K562 (cell line): ENCODE measurements around the gene MAP1LC3B. TPM values are rescaled to one million over a fixed set of nuclear protein-coding genes. Genes with fewer than 3 reads are reported as not detected.
A peak's percentile ranks its signal among the peaks of the same experiment; 100 is the strongest.

Experiments used
- ARID2 ChIP-seq: fragments of 450-650 bp; IDR thresholded peaks from 2 replicates; pipeline ENCODE4 v1.6.1; 2017; ENCODE audit warnings: antibody characterized with exemption, mild to moderate bottlenecking
- ARNT ChIP-seq, 2 experiments: fragments of 450-650 bp; IDR thresholded peaks; 2 replicates each; pipeline ENCODE4 v1.6.1; 2016; ENCODE audit warnings: mild to moderate bottlenecking in 1 of 2
- CHD1 ChIP-seq: fragments of 200-600 bp; sonication (generic); IDR thresholded peaks from one replicate; pipeline ENCODE4 v1.6.1; 2012; ENCODE audit warnings: mild to moderate bottlenecking, moderate library complexity, low read length, inconsistent platforms
- FOXJ3 ChIP-seq: sonication (generic); formaldehyde crosslinking; IDR thresholded peaks from 2 replicates; pipeline ENCODE4 v1.4.0; 2020; ENCODE audit warnings: mild to moderate bottlenecking, missing genetic modification reagents
- GTF2E2 ChIP-seq: fragments of 200-800 bp; sonication (Bioruptor generic); IDR thresholded peaks from 2 replicates; pipeline ENCODE4 v1.6.1; 2016; ENCODE audit warnings: missing genetic modification characterization, missing compliant biosample characterization
- HMGN3 ChIP-seq: IDR thresholded peaks from 2 replicates; pipeline ENCODE4 v1.6.1; 2011; ENCODE audit warnings: borderline replicate concordance, low read depth, mild to moderate bottlenecking, mixed read lengths, low read length; ENCODE audit not compliant: insufficient read length; ENCODE audit errors: extremely low read depth
- HNRNPLL ChIP-seq: fragments of 200-400 bp; formaldehyde crosslinking; IDR thresholded peaks from 2 replicates; pipeline ENCODE4 v1.6.1; 2017; ENCODE audit warnings: low read length, low read depth, mild to moderate bottlenecking; ENCODE audit not compliant: poor library complexity, severe bottlenecking
- NCOA2 ChIP-seq, 2 experiments: fragments of 450-650 bp; IDR thresholded peaks; 2 replicates each; pipeline ENCODE4 v1.6.1; 2018; ENCODE audit warnings: mild to moderate bottlenecking in 2 of 2, moderate library complexity in 1 of 2; ENCODE audit not compliant: partially characterized antibody in 2 of 2
- NR2C1 ChIP-seq, 2 experiments: fragments of 450-650 bp; IDR thresholded peaks; 2 replicates each; pipeline ENCODE4 v1.6.1; 2017; ENCODE audit warnings: mild to moderate bottlenecking in 2 of 2, antibody characterized with exemption in 1 of 2, inconsistent platforms in 1 of 2, missing compliant biosample characterization in 1 of 2, missing genetic modification characterization in 1 of 2
- NRF1 ChIP-seq, 2 experiments: fragments of 450-650 bp; IDR thresholded peaks in 1 of 2; conservative IDR thresholded peaks in 1 of 2; 2 replicates each; pipeline ENCODE4 v1.6.1; 2014; ENCODE audit warnings: mild to moderate bottlenecking in 2 of 2
- RBM34 ChIP-seq: fragments of 200-400 bp; formaldehyde crosslinking; IDR thresholded peaks from 2 replicates; pipeline ENCODE4 v1.6.1; 2018; ENCODE audit warnings: low read length, borderline replicate concordance; ENCODE audit not compliant: insufficient read depth
- RFX5 ChIP-seq: IDR thresholded peaks from 2 replicates; pipeline ENCODE4 v1.6.1; 2011; ENCODE audit warnings: low read depth, mild to moderate bottlenecking, improper control_type of control experiment, low read length
- TCF7 ChIP-seq: sonication (generic); IDR thresholded peaks from 2 replicates; pipeline ENCODE4 v1.6.1; 2016; ENCODE audit warnings: antibody characterized with exemption, borderline replicate concordance
- TCFL5 ChIP-seq: fragments of 250-450 bp; sonication (Bioruptor Pico); conservative IDR thresholded peaks from 2 replicates; pipeline ENCODE4 v1.6.1; 2021; ENCODE audit warnings: mild to moderate bottlenecking, moderate library complexity, matching md5 sums
- U2AF1 ChIP-seq: fragments of 200-400 bp; formaldehyde crosslinking; optimal IDR thresholded peaks from 2 replicates; pipeline ENCODE3; 2017; ENCODE audit warnings: mild to moderate bottlenecking, low read depth, low read length, moderate library complexity
- ZEB2 ChIP-seq: fragments of 450-650 bp; IDR thresholded peaks from 2 replicates; pipeline ENCODE4 v1.6.1; 2016
- polyA plus RNA-seq, 8 experiments: library from polyadenylated mRNA; depleted of rRNA in 4 of 8; stranded (reverse) in 5 of 8; unstranded in 3 of 8; fragments of >200 nt; fragmentation: Nextera tagmentation in 2 of 8; fragmentation: Illumina TruSeq in 1 of 8; extraction: Ambion mirVana in 2 of 8; extraction: Trizol in 1 of 8; gene quantifications; 2 replicates each; pipeline versions ENCODE4 v1.2.1 to v1.2.3, GENCODE V29; 2011 to 2014; ENCODE audit warnings: inconsistent platforms in 1 of 8, missing spikeins in 1 of 8
- total RNA-seq, 7 experiments: library from RNA; depleted of rRNA in 6 of 7; stranded (reverse); fragments of >200 nt in 6 of 7; fragmentation: Illumina TruSeq in 2 of 7; extraction: Trizol in 2 of 7; gene quantifications; 2 replicates each; pipeline versions ENCODE4 v1.2.1 to v1.2.3, GENCODE V29; 2011 to 2021; ENCODE audit warnings: low replicate concordance in 1 of 7
- TF ChIP-seq, protein P1 (sequence below): fragments of 250-450 bp; sonication (Bioruptor Pico); IDR thresholded peaks from 2 replicates; pipeline ENCODE4 v1.5.0; 2020; ENCODE audit warnings: mild to moderate bottlenecking, borderline replicate concordance
- TF ChIP-seq, protein P2 (sequence below): fragments of 450-650 bp; IDR thresholded peaks from 2 replicates; pipeline ENCODE4 v1.6.1; 2017; ENCODE audit warnings: mild to moderate bottlenecking, moderate library complexity
- TF ChIP-seq, protein P3 (sequence below): fragments of 450-650 bp; IDR thresholded peaks from 2 replicates; pipeline ENCODE4 v1.6.1; 2016
- TF ChIP-seq, protein P4 (sequence below): sonication (generic); formaldehyde crosslinking; IDR thresholded peaks from 2 replicates; pipeline ENCODE4 v1.8.1; 2023; ENCODE audit warnings: mild to moderate bottlenecking, missing genetic modification reagents

MAP1LC3B gene
- total and polyA plus RNA-seq, 9 of the 15 experiments (the other 6 are each of a cell fraction or from before 2014, with no cell fraction given) = 16.0 to 81.5 (median 36.7) TPM

- no peak for TF ChIP-seq RFX5
- no peak for TF ChIP-seq ARNT (IDR thresholded peaks at IDR 0.05)
- TF ChIP-seq FOXJ3 (CRISPR knock-in tag) = no peak
- TF ChIP-seq NRF1 (conservative IDR thresholded peaks at IDR 0.05 in 1 of 2, IDR thresholded peaks at IDR 0.05 in 1 of 2) = peak; percentile 27 to 38; a peak in 3 of 4 replicates
- no peak for TF ChIP-seq TCF7
- no peak for TF ChIP-seq HNRNPLL
- no peak for TF ChIP-seq U2AF1
- TF ChIP-seq NCOA2 (IDR thresholded peaks at IDR 0.05; ENCODE audit: partially characterized antibody in 2 of 2) = no peak
- TF ChIP-seq, protein P1, sequence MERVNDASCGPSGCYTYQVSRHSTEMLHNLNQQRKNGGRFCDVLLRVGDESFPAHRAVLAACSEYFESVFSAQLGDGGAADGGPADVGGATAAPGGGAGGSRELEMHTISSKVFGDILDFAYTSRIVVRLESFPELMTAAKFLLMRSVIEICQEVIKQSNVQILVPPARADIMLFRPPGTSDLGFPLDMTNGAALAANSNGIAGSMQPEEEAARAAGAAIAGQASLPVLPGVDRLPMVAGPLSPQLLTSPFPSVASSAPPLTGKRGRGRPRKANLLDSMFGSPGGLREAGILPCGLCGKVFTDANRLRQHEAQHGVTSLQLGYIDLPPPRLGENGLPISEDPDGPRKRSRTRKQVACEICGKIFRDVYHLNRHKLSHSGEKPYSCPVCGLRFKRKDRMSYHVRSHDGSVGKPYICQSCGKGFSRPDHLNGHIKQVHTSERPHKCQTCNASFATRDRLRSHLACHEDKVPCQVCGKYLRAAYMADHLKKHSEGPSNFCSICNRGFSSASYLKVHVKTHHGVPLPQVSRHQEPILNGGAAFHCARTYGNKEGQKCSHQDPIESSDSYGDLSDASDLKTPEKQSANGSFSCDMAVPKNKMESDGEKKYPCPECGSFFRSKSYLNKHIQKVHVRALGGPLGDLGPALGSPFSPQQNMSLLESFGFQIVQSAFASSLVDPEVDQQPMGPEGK (CRISPR knock-in tag) = no peak
- TF ChIP-seq, protein P2, sequence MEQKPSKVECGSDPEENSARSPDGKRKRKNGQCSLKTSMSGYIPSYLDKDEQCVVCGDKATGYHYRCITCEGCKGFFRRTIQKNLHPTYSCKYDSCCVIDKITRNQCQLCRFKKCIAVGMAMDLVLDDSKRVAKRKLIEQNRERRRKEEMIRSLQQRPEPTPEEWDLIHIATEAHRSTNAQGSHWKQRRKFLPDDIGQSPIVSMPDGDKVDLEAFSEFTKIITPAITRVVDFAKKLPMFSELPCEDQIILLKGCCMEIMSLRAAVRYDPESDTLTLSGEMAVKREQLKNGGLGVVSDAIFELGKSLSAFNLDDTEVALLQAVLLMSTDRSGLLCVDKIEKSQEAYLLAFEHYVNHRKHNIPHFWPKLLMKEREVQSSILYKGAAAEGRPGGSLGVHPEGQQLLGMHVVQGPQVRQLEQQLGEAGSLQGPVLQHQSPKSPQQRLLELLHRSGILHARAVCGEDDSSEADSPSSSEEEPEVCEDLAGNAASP = no peak
- TF ChIP-seq, protein P3, sequence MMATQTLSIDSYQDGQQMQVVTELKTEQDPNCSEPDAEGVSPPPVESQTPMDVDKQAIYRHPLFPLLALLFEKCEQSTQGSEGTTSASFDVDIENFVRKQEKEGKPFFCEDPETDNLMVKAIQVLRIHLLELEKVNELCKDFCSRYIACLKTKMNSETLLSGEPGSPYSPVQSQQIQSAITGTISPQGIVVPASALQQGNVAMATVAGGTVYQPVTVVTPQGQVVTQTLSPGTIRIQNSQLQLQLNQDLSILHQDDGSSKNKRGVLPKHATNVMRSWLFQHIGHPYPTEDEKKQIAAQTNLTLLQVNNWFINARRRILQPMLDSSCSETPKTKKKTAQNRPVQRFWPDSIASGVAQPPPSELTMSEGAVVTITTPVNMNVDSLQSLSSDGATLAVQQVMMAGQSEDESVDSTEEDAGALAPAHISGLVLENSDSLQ = no peak
- TF ChIP-seq ARID2 = 0 out of 2 replicates have a peak, but pooled peaks have one; percentile 42
- TF ChIP-seq, protein P4, sequence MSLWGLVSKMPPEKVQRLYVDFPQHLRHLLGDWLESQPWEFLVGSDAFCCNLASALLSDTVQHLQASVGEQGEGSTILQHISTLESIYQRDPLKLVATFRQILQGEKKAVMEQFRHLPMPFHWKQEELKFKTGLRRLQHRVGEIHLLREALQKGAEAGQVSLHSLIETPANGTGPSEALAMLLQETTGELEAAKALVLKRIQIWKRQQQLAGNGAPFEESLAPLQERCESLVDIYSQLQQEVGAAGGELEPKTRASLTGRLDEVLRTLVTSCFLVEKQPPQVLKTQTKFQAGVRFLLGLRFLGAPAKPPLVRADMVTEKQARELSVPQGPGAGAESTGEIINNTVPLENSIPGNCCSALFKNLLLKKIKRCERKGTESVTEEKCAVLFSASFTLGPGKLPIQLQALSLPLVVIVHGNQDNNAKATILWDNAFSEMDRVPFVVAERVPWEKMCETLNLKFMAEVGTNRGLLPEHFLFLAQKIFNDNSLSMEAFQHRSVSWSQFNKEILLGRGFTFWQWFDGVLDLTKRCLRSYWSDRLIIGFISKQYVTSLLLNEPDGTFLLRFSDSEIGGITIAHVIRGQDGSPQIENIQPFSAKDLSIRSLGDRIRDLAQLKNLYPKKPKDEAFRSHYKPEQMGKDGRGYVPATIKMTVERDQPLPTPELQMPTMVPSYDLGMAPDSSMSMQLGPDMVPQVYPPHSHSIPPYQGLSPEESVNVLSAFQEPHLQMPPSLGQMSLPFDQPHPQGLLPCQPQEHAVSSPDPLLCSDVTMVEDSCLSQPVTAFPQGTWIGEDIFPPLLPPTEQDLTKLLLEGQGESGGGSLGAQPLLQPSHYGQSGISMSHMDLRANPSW (CRISPR knock-in tag) = no peak
- TF ChIP-seq NR2C1 (IDR thresholded peaks at IDR 0.05) = no peak
- no peak for TF ChIP-seq NR2C1 (tag; IDR thresholded peaks at IDR 0.05)
- 0 out of 2 replicates have a peak, but pooled peaks have one; percentile 5 for TF ChIP-seq GTF2E2
- TF ChIP-seq HMGN3 = no peak
- peak; percentile 67 for TF ChIP-seq ZEB2
- no peak for TF ChIP-seq RBM34
- TF ChIP-seq TCFL5 (CRISPR knock-in tag) = no peak
- TF ChIP-seq CHD1 = peak; percentile 34
Measured at GRCh38 chr16:87392821-87393679, 914 bp downstream of the MAP1LC3B start (continued).
